ENCODE data around the gene GALM.

GRCh38 chr2:38763728-38764127, 97.8 kb downstream of the GALM start:
- no peak for TF ChIP-seq EZH2 (IDR thresholded peaks at IDR 0.05; ENCODE audit: borderline replicate concordance, low read depth, low read length, severe bottlenecking)
- no peak for TF ChIP-seq CTCF (IDR thresholded peaks at IDR 0.05; ENCODE audit: extremely low read depth in 1 of 2, insufficient read depth in 1 of 2, low read depth in 1 of 2, low read length in 2 of 2)

All from endothelial cell of umbilical vein (primary cell).